ENCODE results near the gene PER1. TPM values are rescaled to one million over a fixed set of nuclear protein-coding genes. Genes with fewer than 3 reads are reported as not detected.

Gene PER1
- total and polyA plus RNA-seq, 9 of the 15 experiments (the other 6 are each of a cell fraction or from before 2014, with no cell fraction given) = 0.13 to 26.0 (median 3.4) TPM

GRCh38 chr17:8173056-8173870 lies 21.1 kb upstream of the PER1 start (continued):
- TF ChIP-seq XRCC5 (IDR thresholded peaks at IDR 0.05; ENCODE audit: low read depth, low read length) (no peak), CXXC5 (CRISPR knock-in tag; IDR thresholded peaks at IDR 0.05) (peak; percentile 91), COPS2 (conservative IDR thresholded peaks at IDR 0.05) (no peak), C11orf30 (IDR thresholded peaks at IDR 0.05; ENCODE audit: low read depth) (peak; percentile 91), ZBTB33 (CRISPR knock-in tag; IDR thresholded peaks at IDR 0.05) (no peak), CEBPB (tag; IDR thresholded peaks at IDR 0.05) (peak; percentile 97), TEAD1 (CRISPR knock-in tag; IDR thresholded peaks at IDR 0.05) (peak; percentile 91 to 92), ZNF217 (CRISPR knock-in tag; IDR thresholded peaks at IDR 0.05) (no peak), ZNF830 (CRISPR knock-in tag; IDR thresholded peaks at IDR 0.05) (peak; percentile 97), PBX2 (CRISPR knock-in tag; IDR thresholded peaks at IDR 0.05; ENCODE audit: low read depth) (no peak), PBX2 (tag; conservative IDR thresholded peaks at IDR 0.05; ENCODE audit: low read depth) (peak; percentile 72), MEIS2 (IDR thresholded peaks at IDR 0.05; ENCODE audit: partially characterized antibody) (peak; percentile 75), ZNF584 (CRISPR knock-in tag; IDR thresholded peaks at IDR 0.05; ENCODE audit: low read depth) (peak; percentile 49; the same call in 1 of the 2 replicates), ZNF639 (CRISPR knock-in tag; conservative IDR thresholded peaks at IDR 0.05 in 1 of 2, IDR thresholded peaks at IDR 0.05 in 1 of 2) (no peak), ZNF431 (CRISPR knock-in tag; IDR thresholded peaks at IDR 0.05) (peak; percentile 78; the same call in 1 of the 2 replicates), KAT2B (IDR thresholded peaks at IDR 0.05; ENCODE audit: low read depth, low read length) (no peak), TCF7 (IDR thresholded peaks at IDR 0.05; ENCODE audit: borderline replicate concordance) (peak; percentile 42; the same call in 1 of the 2 replicates), SMC3 (conservative IDR thresholded peaks at IDR 0.05; ENCODE audit: insufficient read depth, low read depth, low read length) (no peak), RBM22 (IDR thresholded peaks at IDR 0.05; ENCODE audit: low read depth, low read length, poor library complexity, severe bottlenecking) (peak; percentile 49), CHCHD3 (CRISPR knock-in tag; IDR thresholded peaks at IDR 0.05) (peak; percentile 99), IFI16 (CRISPR knock-in tag; IDR thresholded peaks at IDR 0.05) (0 out of 2 replicates have a peak, but pooled peaks have one; percentile 23)

Data from K562 (cell line).